PC-9 (cell line): ENCODE measurements around the gene MPP3. TPM values are rescaled to one million over a fixed set of nuclear protein-coding genes. Genes with fewer than 3 reads are reported as not detected.

Source experiments
- BruUV-seq: library from RNA; stranded (reverse); fragments of 400-500 nt; replicated peaks from 2 replicates; lab custom pipeline; 2021; lab: Mats Ljungman, UMichigan
- CTCF ChIA-PET: fragments of 300-600 bp; sonication (Branson Sonifier 250); formaldehyde crosslinking; loops from one replicate; lab custom pipeline; 2022; ENCODE audit warnings: antibody characterized with exemption; lab: Charles Lee
- POLR2A ChIA-PET: fragments of 300-600 bp; sonication (Branson Sonifier 250); formaldehyde crosslinking; loops from one replicate; lab custom pipeline; 2022; ENCODE audit warnings: antibody characterized with exemption; ENCODE audit not compliant: unreplicated experiment; lab: Charles Lee
- DNase-seq, 2 experiments: peaks; one replicate each; pipeline versions ENCODE4 v3.0.0 to v3.0.0-alpha.2; 2015 to 2022; ENCODE audit warnings: mixed read lengths in 1 of 2
- H2AFZ ChIP-seq: fragments of 200-600 bp; sonication (generic); 2 replicates; pipeline ENCODE4 v1.8.1; 2017; ENCODE audit warnings: antibody characterized with exemption
- H3F3A ChIP-seq: fragments of 200-600 bp; sonication (generic); 2 replicates; pipeline ENCODE4 v1.8.1; 2017; ENCODE audit warnings: antibody characterized with exemption, mild to moderate bottlenecking, low read depth; ENCODE audit not compliant: insufficient read depth
- H3K27ac ChIP-seq: fragments of 200-600 bp; sonication (generic); 2 replicates; pipeline ENCODE4 v1.6.1; 2016; ENCODE audit warnings: mixed run types
- H3K27me3 ChIP-seq: fragments of 200-600 bp; sonication (generic); 2 replicates; pipeline ENCODE4 v1.6.1; 2016; ENCODE audit warnings: low read depth, mixed run types; ENCODE audit not compliant: insufficient read depth
- H3K36me3 ChIP-seq: fragments of 200-600 bp; sonication (generic); 2 replicates; pipeline ENCODE4 v1.6.1; 2016; ENCODE audit warnings: low read depth, mixed run types
- H3K4me1 ChIP-seq: fragments of 200-600 bp; sonication (generic); replicated peaks from 2 replicates; pipeline ENCODE4 v1.6.1; 2016; ENCODE audit warnings: mixed run types; ENCODE audit not compliant: insufficient read depth
- H3K4me2 ChIP-seq: fragments of 200-600 bp; sonication (generic); 2 replicates; pipeline ENCODE4 v1.6.1; 2017; ENCODE audit warnings: mixed run types
- H3K4me3 ChIP-seq: fragments of 200-600 bp; sonication (generic); 2 replicates; pipeline ENCODE4 v1.6.1; 2016; ENCODE audit warnings: mixed run types
- H3K79me2 ChIP-seq: fragments of 200-600 bp; sonication (generic); 2 replicates; pipeline ENCODE4 v1.6.1; 2017; ENCODE audit warnings: low read depth, mixed run types
- H3K9me2 ChIP-seq: fragments of 200-600 bp; sonication (generic); 2 replicates; pipeline ENCODE4 v1.8.1; 2017; ENCODE audit warnings: mild to moderate bottlenecking; ENCODE audit not compliant: insufficient read depth
- H3K9me3 ChIP-seq: fragments of 200-600 bp; sonication (generic); 2 replicates; pipeline ENCODE4 v1.8.1; 2016; ENCODE audit warnings: low read depth; ENCODE audit not compliant: insufficient read depth
- H4K20me1 ChIP-seq: fragments of 200-600 bp; sonication (generic); 2 replicates; pipeline ENCODE4 v1.8.1; 2017; ENCODE audit not compliant: insufficient read depth
- EZH2 ChIP-seq: fragments of 200-600 bp; sonication (generic); IDR thresholded peaks from 2 replicates; pipeline ENCODE4 v1.8.0; 2017; ENCODE audit warnings: antibody characterized with exemption, low read depth
- intact Hi-C: fragments of 100-400 bp; cut with micrococcal nuclease; formaldehyde crosslinking; loops from one replicate; pipeline ENCODE4 v1.10.0; 2022; ENCODE audit not compliant: unreplicated experiment
- total RNA-seq: library from RNA; stranded (reverse); gene quantifications from 2 replicates; pipeline ENCODE4 v1.2.3, GENCODE V29; 2021
- TF ChIP-seq, protein P1 (sequence below): fragments of 200-600 bp; sonication (generic); conservative IDR thresholded peaks from 2 replicates; pipeline ENCODE4 v1.6.1; 2017; ENCODE audit warnings: mixed run types, antibody characterized with exemption, mild to moderate bottlenecking, moderate library complexity

MPP3 gene
- total RNA-seq, 1 experiment from 2014 or later = 17.4 TPM

- intact Hi-C loops = no loop called here
- no peaks in the 10 kb centered on the region for H3K27me3 ChIP-seq
- no peaks in the 10 kb centered on the region for H3K4me1 ChIP-seq
- ChIA-PET POLR2A (no interaction called here), CTCF (interaction anchor here (0.5 to 0.6 kb wide), 2 partner anchors 100 to 164 kb away, joined by 3 read pairs; no protein-coding TSS in a partner anchor)
- no peaks in the 10 kb centered on the region for H3K79me2 ChIP-seq
- H4K20me1 ChIP-seq = no peaks in the 10 kb centered on the region
- H3F3A ChIP-seq = no peaks in the 10 kb centered on the region; the same call in 1 of the 2 replicates
- H3K4me2 ChIP-seq = no peak overlapping the region
- H3K9me3 ChIP-seq = no peaks in the 10 kb centered on the region
- H3K4me3 ChIP-seq = no peak overlapping the region
- peaks cover 6% of the 10 kb centered on the region; the same call in 1 of the 2 replicates for H3K36me3 ChIP-seq
- TF ChIP-seq, protein P1, sequence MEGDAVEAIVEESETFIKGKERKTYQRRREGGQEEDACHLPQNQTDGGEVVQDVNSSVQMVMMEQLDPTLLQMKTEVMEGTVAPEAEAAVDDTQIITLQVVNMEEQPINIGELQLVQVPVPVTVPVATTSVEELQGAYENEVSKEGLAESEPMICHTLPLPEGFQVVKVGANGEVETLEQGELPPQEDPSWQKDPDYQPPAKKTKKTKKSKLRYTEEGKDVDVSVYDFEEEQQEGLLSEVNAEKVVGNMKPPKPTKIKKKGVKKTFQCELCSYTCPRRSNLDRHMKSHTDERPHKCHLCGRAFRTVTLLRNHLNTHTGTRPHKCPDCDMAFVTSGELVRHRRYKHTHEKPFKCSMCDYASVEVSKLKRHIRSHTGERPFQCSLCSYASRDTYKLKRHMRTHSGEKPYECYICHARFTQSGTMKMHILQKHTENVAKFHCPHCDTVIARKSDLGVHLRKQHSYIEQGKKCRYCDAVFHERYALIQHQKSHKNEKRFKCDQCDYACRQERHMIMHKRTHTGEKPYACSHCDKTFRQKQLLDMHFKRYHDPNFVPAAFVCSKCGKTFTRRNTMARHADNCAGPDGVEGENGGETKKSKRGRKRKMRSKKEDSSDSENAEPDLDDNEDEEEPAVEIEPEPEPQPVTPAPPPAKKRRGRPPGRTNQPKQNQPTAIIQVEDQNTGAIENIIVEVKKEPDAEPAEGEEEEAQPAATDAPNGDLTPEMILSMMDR = no peak
- no peak for TF ChIP-seq EZH2
- BruUV-seq = no TSS peak
- no peak overlapping the region for H2AFZ ChIP-seq
- no peak for DNase-seq
- H3K9me2 ChIP-seq = no peaks in the 10 kb centered on the region
- H3K27ac ChIP-seq = no peak overlapping the region
These were observed 6.7 kb downstream of the MPP3 start for GRCh38 chr17:43826206-43826605.

DNA sequence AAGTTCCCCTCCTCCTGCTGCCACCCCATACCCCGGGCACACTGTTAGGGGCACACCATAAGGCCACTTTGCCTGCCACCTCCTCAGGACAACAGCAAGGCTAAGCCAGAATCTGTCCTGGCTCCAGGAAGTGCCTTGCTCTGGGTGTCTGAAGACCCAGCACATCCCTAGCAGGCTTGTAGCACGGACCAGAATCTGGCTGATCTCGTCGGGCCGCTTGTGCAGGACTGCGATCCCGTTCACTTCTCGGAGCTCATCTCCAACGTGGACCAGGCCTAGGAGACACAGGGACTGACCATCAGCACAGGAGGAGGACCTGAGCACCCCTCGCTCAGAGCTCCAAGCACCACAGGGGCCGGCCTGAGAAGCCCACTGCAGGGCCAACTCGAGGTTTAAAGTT lies 7.4 kb downstream of the MPP3 start:
- H3K9me2 ChIP-seq = no peaks in the 10 kb centered on the region
- no peaks in the 10 kb centered on the region for H4K20me1 ChIP-seq
- ChIA-PET POLR2A (no interaction called here), CTCF (interaction anchor here (0.6 kb wide), 1 partner anchor 100 kb away, joined by 3 read pairs; no protein-coding TSS in a partner anchor)
- H3K4me2 ChIP-seq = no peak overlapping the region
- intact Hi-C loops = no loop called here
- H3K79me2 ChIP-seq = no peaks in the 10 kb centered on the region
- no peak for DNase-seq
- H2AFZ ChIP-seq = no peak overlapping the region
- no peak overlapping the region for H3K27ac ChIP-seq
- H3F3A ChIP-seq = no peaks in the 10 kb centered on the region; the same call in 1 of the 2 replicates
- TF ChIP-seq EZH2 = no peak
- TF ChIP-seq, protein P1 = no peak
- no peaks in the 10 kb centered on the region for H3K36me3 ChIP-seq
- H3K9me3 ChIP-seq = no peaks in the 10 kb centered on the region
- H3K4me1 ChIP-seq = no peaks in the 10 kb centered on the region
- no peak overlapping the region for H3K4me3 ChIP-seq
- no TSS peak for BruUV-seq
- no peaks in the 10 kb centered on the region for H3K27me3 ChIP-seq

DNA sequence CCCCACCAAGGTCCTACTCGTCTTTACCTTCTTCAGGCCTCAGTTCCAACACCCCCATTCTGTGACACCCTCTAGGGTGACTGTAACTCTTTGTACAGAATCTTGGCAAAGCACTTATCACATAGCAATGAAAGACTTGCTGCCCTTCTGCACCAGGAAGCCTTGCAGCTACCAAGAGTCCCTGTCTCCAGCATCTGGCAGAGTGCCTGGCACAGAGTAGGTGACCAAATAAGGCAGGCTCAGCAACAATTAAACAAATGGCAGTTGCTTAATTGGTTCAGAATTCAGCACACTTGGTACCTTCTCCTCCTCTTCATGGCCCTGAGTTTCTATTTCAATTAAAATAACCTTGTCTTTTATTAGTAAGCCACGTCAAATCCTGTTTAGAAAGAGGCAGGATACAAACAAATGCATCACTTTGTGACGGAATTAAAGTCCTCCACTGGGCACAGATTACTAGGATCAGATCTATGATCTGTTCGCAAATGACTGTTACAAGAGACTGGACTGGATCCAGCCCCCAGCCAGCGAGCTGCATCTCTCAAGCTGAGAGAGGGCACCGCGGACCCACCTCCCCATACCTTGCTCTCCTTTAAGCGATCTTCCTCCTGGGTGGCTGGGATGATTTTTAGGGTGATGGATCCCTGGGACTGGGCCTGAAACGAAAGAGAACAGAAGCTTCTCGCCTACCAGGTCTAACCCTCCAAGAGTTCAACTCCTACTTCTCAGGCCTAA lies 9.4 kb downstream of the MPP3 start:
- Histone ChIP-seq H3K27me3 (no peaks in the 10 kb centered on the region), H3K79me2 (no peaks in the 10 kb centered on the region), H2AFZ (no peak overlapping the region), H3K4me3 (no peak overlapping the region), H3F3A (no peaks in the 10 kb centered on the region; the same call in 1 of the 2 replicates), H3K9me2 (no peaks in the 10 kb centered on the region), H4K20me1 (no peaks in the 10 kb centered on the region), H3K4me1 (no peaks in the 10 kb centered on the region), H3K27ac (no peak overlapping the region), H3K4me2 (no peak overlapping the region), H3K36me3 (no peaks in the 10 kb centered on the region), H3K9me3 (no peaks in the 10 kb centered on the region)
- no peak for DNase-seq
- ChIA-PET CTCF (no interaction called here), POLR2A (interaction anchor here (0.6 kb wide), 1 partner anchor 23 kb away, joined by 3 read pairs; no protein-coding TSS in a partner anchor)
- BruUV-seq = no TSS peak
- intact Hi-C loops = no loop called here
- no peak for TF ChIP-seq EZH2
- TF ChIP-seq, protein P1 = no peak
